OCI-M2 (cell line): Measurements from ENCODE around the gene WDR1.

Source experiments
- DNase-seq: peaks from one replicate; lab custom pipeline; 2025; ENCODE audit not compliant: unreplicated experiment; lab: John Stamatoyannopoulos, UW

Gene WDR1

DNA sequence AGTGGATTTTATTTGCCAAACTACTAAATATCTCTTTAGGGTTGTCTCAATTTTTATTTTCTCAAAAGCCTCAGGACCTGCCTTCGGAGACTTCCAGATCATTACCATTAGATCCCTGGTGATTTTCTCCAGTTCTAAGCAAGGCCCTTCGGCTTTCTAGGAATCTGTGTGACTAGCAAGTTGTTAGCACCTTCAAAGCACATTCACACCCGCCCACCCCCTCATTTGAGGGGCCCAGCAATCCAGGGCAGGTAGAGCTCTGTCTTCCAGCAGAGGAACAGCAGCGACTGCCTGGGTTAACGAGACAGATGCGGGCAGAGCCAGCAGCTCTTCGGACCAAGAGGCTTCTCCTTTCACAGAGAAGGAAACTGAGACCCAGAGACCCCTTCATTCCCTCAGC is 2.0 kb downstream of the WDR1 start:
- no peak for DNase-seq

DNA sequence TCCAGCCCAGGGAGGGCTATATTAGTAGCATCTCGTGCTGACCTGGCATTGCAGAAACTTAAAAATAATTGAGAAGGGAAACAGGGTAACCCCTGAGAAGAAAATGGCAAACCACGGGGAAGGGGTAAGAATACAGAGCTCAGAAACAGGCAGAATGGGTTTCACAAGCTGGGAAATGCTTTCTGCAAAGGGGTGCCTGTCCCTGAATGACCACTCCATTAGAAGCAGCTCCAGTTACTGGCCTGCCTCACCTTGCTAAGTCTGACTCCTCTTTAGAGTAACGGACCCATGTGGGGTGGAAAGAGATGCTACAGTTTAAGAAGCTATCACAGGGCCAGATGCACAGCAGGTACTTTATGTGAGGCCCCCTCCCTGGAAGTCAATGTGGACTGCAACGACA is 2.5 kb downstream of the WDR1 start:
- DNase-seq: no peak

GRCh38 chr4:10113362-10114047 is 3.1 kb downstream of the WDR1 start:
- DNase-seq: no peak

- DNase-seq: no peak
Measured at GRCh38 chr4:10112658-10113284, 3.8 kb downstream of the WDR1 start.

DNA sequence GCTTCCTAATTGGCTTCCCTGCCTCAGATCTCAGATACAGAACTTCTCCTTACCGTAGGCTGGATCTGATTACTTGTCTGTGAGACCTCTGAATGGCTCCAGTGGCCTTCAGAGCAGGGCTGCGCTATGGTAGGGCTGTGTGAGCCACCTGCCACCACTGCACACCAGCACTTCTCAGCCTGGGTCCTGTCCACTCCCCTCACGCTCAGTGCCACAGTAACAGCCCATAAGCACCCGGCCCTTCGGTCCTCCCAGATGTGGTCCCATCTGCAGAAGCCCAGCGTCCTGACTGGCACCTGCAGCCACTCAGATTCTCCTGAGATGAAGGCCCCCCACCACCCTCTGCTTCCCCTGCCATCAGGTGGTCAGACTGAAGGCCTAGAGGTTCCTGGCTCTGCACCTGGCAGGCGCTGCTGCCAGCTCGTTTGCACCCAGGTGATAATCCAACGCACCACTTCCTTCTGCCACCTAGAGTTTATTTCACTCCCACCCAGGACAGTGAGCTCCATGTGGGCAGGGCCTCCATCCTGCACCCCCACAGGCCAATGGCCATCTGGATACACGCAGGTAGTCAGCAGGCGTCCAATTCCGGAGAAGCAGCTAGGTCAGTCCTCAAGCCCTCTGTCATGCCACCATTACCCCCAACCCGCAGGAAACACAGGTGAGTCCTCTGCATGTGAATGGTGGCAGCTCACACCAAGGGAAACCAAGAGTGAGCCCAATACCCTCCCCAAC is 5.4 kb downstream of the WDR1 start:
- no peak for DNase-seq

GRCh38 chr4:10109995-10110670 is 6.5 kb downstream of the WDR1 start:
- DNase-seq: no peak

DNA sequence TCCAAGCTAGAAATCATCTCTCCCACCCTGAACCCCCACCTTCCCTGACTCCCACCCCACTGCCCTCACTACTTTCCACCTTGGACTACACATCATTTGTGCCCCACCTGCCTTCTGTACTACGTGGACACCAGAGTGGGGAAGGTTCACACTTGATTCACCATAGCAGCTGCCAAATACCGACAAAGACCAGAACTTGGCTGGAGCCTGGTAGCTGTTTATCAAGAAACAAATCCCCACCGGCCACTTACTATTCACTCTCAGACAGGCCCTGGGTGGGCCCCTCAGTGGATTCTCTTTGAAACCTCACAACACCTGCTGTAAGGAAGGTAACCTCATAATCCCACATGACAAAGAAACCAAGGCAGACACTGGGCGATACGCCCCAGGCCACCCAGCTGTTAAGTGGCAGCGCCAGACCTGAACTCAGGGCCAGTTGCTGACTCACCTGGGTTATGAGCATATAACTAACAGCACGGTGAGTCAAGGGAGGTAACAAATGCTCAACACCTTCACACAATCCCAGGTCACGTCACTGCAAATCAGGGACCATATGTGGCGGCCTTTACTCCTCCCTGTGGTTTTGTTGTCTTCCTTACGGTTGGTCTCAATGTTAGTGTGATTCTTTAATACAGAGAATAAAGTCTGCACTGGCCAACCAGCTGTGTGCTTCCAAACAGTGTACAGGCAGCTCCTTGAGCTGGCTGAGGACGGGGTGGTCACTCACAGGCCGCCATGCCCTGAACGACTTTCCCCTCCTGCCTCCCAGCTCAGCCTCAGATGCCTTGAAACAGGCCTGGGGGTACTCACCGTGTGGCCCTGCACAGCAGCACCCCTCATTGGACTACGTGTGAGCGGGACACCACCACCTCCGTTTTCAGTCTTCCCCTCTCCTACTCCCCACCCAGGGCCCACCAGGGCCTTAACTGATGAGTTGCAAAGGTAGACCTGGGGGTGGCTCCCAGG is 7.5 kb downstream of the WDR1 start:
- no peak for DNase-seq

DNA sequence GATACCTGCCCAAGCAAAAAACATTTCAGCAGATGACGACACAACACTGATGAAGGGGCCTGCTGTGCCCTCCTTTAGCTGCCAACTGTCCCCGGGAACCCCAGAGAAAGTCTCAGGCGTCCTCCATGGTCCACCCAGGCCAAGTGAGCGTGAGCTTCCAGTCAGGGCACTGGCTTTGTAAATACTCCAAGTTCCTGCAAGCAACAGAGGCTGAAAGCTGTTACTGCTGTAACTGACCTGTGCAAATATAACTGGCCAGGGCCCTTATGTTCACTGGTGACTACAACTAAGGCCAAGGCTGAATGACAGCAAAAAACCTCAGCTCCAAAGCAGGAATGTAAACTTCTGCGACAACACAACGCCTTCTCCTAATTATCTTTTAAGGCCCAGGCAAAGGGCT is 8.2 kb downstream of the WDR1 start:
- no peak for DNase-seq

DNA sequence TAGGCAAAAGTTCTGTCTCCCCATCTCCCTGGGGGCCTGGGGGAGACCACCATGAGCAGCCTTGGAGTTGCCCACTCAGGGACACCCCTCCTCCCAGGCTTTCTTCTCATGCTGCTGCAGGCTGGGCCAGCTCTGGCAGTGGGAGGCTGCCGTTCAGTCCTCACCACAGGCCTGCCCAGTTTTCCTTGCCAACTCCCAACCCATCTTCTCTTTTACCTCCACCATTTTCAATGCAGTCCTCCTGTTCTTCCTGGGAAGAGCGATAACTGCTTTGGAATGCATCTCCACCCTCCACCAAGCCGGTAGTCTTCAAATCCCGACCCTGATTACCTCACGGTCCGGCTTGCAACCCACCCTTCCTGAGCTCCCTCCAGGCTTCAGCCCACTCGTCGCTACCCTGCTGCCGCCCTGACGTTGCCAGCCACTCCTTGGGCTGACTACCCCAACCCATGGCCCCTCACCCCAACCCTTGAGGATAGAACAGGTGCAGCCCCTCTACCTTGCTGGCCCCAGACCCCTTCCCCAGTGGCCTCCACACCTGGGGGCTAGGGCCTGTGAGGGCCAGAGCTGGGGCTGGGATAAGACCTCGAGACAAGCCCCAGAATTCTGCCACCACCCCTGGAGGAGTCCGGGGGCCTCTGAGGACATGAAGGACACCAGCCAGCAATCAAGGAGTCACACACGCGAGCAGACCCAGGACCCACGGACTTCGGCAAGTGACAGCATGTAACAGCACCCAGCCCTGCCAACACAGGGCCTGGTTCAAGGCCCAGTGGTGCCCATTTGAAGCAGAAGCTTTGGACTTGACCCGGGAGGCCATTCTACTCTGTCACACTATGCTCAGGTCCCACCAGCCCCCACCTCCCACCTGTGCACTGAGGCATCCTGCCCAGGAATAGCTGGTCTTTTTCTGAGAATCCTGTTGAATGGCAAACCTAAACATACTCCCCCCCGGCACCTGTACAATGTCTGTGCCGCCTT is 9.2 kb downstream of the WDR1 start:
- DNase-seq: no peak

- no peak for DNase-seq
Measured at GRCh38 chr4:10106421-10107039, 10.1 kb downstream of the WDR1 start.

- no peak for DNase-seq
Measured at GRCh38 chr4:10105920-10106319, 10.7 kb downstream of the WDR1 start.

DNA sequence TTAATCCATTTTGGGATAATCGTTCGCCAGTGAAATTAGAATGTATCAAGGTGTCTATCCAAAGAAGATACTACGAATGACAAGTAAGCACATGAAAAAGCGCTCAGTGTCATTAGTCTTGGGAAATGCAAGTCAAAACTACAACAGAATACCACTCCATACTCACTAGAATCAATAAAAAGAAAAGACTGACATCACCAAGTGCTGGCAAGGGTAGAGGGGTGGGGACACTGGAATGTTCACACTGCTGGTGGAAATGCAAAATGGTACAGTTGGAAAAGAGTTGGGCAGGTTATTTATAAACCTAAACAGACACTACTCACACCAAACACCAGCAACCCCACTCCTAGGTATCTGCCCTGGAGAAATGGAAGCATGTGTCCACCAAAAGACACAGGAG is 11.2 kb downstream of the WDR1 start:
- DNase-seq: no peak

DNA sequence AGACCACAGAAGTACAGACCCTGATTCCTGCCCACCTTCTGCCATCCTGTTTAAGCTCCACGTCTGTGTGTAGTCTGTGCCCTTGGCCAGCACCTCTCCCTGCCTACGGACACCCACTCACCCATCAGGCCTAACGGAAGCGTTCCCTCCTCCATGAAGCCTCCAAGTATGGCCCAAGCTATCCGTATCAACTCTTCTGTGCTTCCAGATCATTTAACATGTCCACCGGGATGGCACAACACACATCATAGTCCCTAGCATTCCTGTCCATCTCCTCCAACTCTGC is 11.7 kb downstream of the WDR1 start:
- DNase-seq: no peak

DNA sequence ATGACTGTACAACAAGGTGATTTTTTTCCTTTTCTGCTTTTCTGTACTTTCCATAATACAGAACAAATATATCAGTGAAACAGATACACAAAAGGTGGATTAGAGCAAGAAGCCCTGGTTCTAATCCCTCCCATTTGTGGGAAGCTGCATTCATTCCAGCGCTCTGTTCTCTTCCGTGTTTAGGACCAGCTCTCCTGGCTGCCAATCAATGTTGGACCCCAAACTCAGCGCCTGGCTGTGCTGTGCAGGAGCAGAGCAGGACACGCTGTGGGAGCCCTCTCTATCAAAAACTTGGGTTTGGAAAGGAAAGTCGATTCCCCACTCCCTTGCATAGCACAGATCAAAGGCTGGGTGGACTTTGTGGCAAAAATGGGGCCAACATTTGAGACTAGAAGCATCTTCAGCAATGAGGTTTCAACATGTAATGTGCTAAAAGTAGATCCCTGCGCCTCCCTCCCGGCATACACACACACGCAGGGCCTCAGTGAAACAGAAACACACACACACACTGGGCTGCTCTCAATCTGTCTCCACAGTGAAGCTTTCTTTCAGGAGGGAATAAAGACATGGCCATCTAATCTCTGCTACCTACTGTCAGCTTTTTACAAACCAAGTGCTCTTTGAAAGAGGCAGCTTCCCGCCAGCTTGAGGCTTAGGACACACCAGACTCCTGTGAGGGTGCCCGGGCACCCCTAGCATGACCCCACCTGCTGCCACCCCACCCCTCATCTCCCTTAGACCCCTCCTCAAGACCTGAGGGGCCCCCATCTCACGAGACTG is 12.2 kb downstream of the WDR1 start:
- DNase-seq: no peak

DNA sequence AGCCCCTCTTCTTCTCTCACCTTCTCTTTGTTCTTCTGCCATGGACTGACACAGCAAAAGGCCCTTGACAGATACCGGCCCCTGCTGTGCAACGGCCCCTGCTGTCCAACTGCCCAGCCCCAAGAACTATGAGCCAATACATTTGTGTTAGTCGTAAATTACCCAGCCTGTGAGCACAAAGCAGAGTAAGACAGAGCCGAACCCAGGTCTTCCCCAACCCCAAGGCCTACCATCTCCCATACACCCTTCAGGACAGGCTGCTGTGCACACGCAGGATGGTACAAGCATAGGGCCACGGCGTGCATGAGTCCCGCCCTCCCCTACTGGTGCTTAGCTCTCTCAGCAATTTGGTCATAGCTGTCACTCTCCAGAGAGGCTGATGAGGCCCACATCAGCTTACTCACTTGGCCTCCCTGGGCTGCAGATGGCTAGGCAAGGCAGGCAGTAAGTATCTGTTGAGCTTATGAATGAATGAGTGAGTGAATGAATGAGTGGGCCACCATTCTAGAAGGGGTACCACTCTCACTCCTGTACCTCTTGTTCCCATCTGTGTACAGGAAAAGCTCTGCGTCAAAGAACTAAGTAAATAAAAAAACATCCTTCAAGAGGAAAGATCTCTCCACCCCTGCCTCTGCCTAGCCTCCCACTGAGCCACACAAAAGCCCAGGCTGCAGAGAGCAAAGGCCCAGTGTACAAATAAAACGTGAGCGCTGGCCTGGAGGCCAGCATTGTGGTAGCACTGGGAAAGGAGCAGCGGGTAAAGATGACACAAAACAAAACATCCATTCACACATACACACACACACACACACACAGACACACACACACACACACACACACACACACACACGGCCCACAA is 13.9 kb downstream of the WDR1 start:
- DNase-seq: no peak

- no peak for DNase-seq
Measured at GRCh38 chr4:10101671-10102473, 14.7 kb downstream of the WDR1 start.

DNA sequence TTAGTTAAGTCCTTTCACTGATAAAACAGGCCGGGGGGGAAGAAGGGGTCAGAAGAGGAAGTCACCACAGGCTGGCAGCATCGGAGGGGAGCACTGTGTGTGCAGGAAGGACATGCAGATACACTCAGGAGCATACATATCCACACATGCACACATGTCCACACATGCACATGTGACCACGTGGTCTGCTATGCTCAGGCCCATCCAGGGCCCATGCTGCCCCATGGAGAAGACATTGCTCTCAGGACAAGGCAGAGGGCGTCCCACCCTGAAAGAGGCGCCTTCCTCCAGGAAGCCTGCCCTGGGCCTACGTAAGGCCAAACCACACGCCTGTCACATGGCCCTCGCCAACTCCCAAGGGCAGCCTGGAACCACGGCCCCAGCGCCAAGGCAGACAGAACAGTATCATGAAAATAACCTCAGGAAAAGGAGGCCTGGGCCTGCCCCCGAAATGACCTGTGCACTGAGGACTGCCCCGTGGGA is 15.8 kb downstream of the WDR1 start:
- no peak for DNase-seq
